Karpas-422 (cell line): Measurements from ENCODE around the gene NFATC3. TPM values are rescaled to one million over a fixed set of nuclear protein-coding genes. Genes with fewer than 3 reads are reported as not detected.

Experiments used
- DNase-seq: peaks from one replicate; pipeline ENCODE4 v3.0.0-alpha.2; 2015
- H2AFZ ChIP-seq: fragments of 200-600 bp; sonication (generic); 2 replicates; pipeline ENCODE4 v1.6.1; 2014; ENCODE audit warnings: antibody characterized with exemption, low read length, mixed read lengths
- H3K27ac ChIP-seq: fragments of 200-600 bp; sonication (generic); 2 replicates; pipeline ENCODE4 v1.5.1; 2014; ENCODE audit warnings: mild to moderate bottlenecking, low read length, moderate library complexity
- H3K27me3 ChIP-seq: fragments of 200-600 bp; sonication (generic); 2 replicates; pipeline ENCODE4 v1.6.1; 2014; ENCODE audit warnings: low read length, mixed read lengths
- H3K36me3 ChIP-seq: fragments of 200-600 bp; sonication (generic); 2 replicates; pipeline ENCODE4 v1.6.1; 2014; ENCODE audit warnings: low read length, mixed read lengths; ENCODE audit not compliant: insufficient read depth
- H3K4me1 ChIP-seq: fragments of 200-600 bp; sonication (generic); 2 replicates; pipeline ENCODE4 v1.6.1; 2014; ENCODE audit warnings: mild to moderate bottlenecking, low read length, mixed read lengths
- H3K4me2 ChIP-seq: fragments of 200-600 bp; sonication (generic); 2 replicates; pipeline ENCODE4 v1.6.1; 2014; ENCODE audit warnings: low read length, low read depth, mild to moderate bottlenecking; ENCODE audit not compliant: poor library complexity, severe bottlenecking
- H3K4me3 ChIP-seq: fragments of 200-600 bp; sonication (generic); 2 replicates; pipeline ENCODE4 v1.5.1; 2014; ENCODE audit warnings: mild to moderate bottlenecking, antibody characterized with exemption, low read length, mixed read lengths
- H3K79me2 ChIP-seq: fragments of 200-600 bp; sonication (generic); 2 replicates; pipeline ENCODE4 v1.6.1; 2014; ENCODE audit warnings: mild to moderate bottlenecking, low read length, mixed read lengths
- H3K9ac ChIP-seq: fragments of 200-600 bp; sonication (generic); 2 replicates; pipeline ENCODE4 v1.6.0; 2014; ENCODE audit warnings: low read length
- H3K9me2 ChIP-seq: fragments of 200-600 bp; sonication (generic), shearing (Covaris generic); replicated peaks from 2 replicates; pipeline ENCODE4 v1.6.0; 2014; ENCODE audit warnings: mild to moderate bottlenecking, low read length, moderate library complexity; ENCODE audit not compliant: insufficient read depth
- H3K9me3 ChIP-seq: fragments of 300-700, 200-600 bp; sonication (generic); 2 replicates; pipeline ENCODE4 v1.6.1; 2014; ENCODE audit warnings: low read length, mixed read lengths
- H4K20me1 ChIP-seq: fragments of 200-600 bp; sonication (generic); 2 replicates; pipeline ENCODE4 v1.6.1; 2014; ENCODE audit warnings: mild to moderate bottlenecking, antibody characterized with exemption, low read length, low read depth; ENCODE audit not compliant: insufficient read depth
- total RNA-seq: library from RNA; depleted of rRNA; stranded (reverse); fragments of >200 nt; shearing (Covaris generic); gene quantifications from 2 replicates; pipeline ENCODE4 v1.2.3, GENCODE V29; 2014; ENCODE audit warnings: low replicate concordance

The NFATC3 gene
- total RNA-seq, 1 experiment from 2014 or later, result 72.3 TPM

DNA sequence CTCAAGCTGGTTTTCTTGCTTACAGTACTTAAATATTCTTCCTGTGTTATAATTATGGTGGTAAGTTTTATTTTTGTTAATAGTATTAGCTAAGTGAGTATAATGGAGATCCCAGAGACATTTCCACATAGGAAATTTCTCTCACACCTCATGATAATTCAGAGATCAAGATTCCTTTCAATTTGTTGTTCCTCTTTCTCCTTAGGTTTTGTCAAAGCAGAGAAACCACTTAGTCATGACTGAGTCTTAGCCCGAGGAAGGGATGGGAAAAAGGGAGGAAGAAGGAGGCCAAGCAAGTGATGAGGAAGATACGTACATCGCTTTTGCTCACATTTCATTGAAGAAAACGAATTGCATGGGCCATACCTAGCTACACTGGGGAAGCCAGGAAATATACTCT is 132.3 kb downstream of the NFATC3 start:
- Histone ChIP-seq H2AFZ (no peak overlapping the region), H3K4me2 (no peak overlapping the region), H3K9me3 (no peaks in the 10 kb centered on the region), H3K4me1 (peaks cover 57% of the 10 kb centered on the region), H3K4me3 (no peak overlapping the region), H3K9ac (no peak overlapping the region), H3K36me3 (no peaks in the 10 kb centered on the region), H3K27me3 (no peaks in the 10 kb centered on the region), H3K79me2 (peaks cover 61% of the 10 kb centered on the region), H3K9me2 (no peaks in the 10 kb centered on the region), H4K20me1 (no peaks in the 10 kb centered on the region), H3K27ac (no peak overlapping the region)
- peak; percentile 36 for DNase-seq

DNA sequence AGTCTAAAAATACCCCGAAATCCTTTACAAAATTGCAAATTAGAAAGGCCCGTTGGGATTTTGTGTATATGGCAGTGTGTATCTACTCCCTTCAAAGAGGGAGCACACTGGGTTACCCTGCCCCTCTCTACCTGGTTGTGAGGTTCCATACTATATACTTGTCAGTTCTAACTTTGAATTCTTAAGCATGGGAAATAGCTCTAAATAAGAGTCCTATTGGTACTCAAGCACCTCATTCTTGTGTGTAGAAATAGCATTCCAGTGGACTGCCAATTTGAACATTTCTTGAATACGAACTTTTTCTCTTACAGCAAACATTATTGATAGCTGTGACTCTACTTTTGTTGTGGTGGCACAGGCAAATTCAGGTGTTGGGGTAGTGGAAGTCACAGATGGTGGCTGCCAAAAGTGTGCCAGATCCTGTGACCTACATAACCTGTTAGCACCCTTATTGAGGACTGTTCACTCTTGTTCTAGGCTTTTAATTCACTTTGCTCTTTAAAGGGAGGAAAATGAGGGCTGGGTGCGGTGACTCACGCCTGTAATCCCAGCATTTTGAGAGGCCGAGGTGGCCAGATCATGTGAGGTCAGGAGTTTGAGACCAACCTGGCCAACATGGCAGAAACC is 134.7 kb downstream of the NFATC3 start:
- Histone ChIP-seq H3K27me3 (no peaks in the 10 kb centered on the region), H3K9me3 (no peaks in the 10 kb centered on the region), H3K79me2 (peaks cover 56% of the 10 kb centered on the region), H3K36me3 (no peaks in the 10 kb centered on the region), H3K4me3 (no peak overlapping the region), H3K4me1 (peaks cover 48% of the 10 kb centered on the region), H3K9me2 (no peaks in the 10 kb centered on the region), H3K9ac (no peak overlapping the region; the same call in 1 of the 2 replicates), H4K20me1 (no peaks in the 10 kb centered on the region), H2AFZ (no peak overlapping the region), H3K27ac (peak overlapping the region; percentile 61), H3K4me2 (peak overlapping the region; percentile 48)
- DNase-seq, result no peak

DNA sequence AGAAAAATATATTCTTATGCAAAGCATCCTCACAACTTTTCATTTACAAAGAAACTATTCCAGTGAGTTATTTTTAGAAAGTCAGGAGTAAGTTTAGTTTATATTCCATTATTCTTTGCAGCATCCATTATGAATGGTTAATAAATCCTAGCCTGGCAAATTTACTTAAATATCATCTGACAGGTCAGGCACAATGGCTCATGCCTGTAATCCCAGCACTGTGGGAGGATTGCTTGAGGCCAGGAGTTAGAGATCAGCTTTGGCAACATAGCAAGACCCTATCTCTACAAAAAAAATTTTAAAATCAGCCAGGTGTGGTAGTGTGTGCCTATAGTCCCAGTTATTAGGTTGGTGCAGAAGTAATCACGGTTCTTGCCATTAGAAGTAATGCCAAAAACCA is 137.9 kb downstream of the NFATC3 start:
- Histone ChIP-seq H3K4me3 (no peak overlapping the region), H3K9ac (no peak overlapping the region), H3K9me2 (no peaks in the 10 kb centered on the region), H3K36me3 (no peaks in the 10 kb centered on the region), H3K4me1 (peaks cover 68% of the 10 kb centered on the region), H3K27me3 (no peaks in the 10 kb centered on the region), H3K9me3 (no peaks in the 10 kb centered on the region), H2AFZ (no peak overlapping the region), H4K20me1 (no peaks in the 10 kb centered on the region), H3K79me2 (peaks cover 43% of the 10 kb centered on the region), H3K27ac (peak overlapping the region; percentile 67), H3K4me2 (no peak overlapping the region)
- DNase-seq, result no peak

DNA sequence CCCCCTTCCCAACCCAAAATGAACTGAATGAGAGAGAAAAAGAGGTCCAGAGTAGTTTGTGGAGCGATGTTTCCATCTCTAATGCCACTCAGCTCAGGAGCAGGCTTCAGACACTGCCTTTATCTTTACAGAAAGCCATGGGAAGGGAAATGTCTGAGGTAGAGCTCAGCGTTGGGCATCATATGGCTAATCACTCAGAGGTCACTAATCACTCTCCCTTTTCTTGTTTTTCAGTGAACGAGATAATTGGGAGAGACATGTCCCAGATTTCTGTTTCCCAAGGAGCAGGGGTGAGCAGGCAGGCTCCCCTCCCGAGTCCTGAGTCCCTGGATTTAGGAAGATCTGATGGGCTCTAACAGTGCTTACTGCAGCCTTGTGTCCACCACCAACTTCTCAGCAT is 140.9 kb downstream of the NFATC3 start:
- Histone ChIP-seq H3K9ac (no peak overlapping the region), H3K4me1 (peaks cover 60% of the 10 kb centered on the region), H3K27me3 (no peaks in the 10 kb centered on the region), H3K9me3 (no peaks in the 10 kb centered on the region), H3K9me2 (no peaks in the 10 kb centered on the region), H3K79me2 (peaks cover 32% of the 10 kb centered on the region), H2AFZ (no peak overlapping the region), H3K36me3 (no peaks in the 10 kb centered on the region), H3K27ac (peak overlapping the region; percentile 50; the same call in 1 of the 2 replicates), H3K4me2 (no peak overlapping the region), H4K20me1 (no peaks in the 10 kb centered on the region), H3K4me3 (no peak overlapping the region)
- no peak for DNase-seq

DNA sequence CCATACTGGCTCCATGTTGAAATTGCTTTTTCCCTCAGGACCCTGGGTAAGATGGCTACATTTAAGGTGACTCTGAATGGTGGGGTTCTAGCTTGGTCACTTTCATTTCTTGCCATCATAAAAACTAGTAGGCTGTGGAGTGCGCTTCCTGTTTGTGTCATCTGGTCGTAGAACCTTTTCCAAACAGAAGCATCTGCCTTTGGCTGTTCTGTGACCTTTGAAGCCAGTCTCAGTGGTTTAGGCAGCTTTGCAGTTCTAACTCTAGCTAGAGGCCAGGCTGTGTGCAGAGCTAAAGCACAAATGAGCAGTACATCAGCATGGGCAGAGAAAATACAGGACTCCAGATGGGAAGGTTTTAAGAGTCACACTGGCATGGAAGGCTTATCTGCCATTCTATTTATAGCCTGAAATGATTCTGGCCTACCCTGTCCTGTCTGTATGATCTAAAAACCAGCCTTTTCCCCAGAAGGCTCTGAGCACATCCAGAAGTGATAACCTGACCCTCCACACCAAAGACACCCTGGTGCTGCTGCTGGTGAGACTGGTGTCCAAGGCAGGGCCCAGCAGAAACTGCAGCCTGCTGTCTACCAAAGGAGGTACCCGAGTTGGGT is 142.1 kb downstream of the NFATC3 start:
- Histone ChIP-seq H3K9me3 (no peaks in the 10 kb centered on the region), H3K4me1 (peaks cover 48% of the 10 kb centered on the region), H3K36me3 (no peaks in the 10 kb centered on the region), H3K9ac (no peak overlapping the region), H3K9me2 (no peaks in the 10 kb centered on the region), H3K4me2 (no peak overlapping the region), H3K4me3 (no peak overlapping the region), H3K27me3 (no peaks in the 10 kb centered on the region), H4K20me1 (no peaks in the 10 kb centered on the region), H2AFZ (no peak overlapping the region), H3K79me2 (peaks cover 22% of the 10 kb centered on the region), H3K27ac (peak overlapping the region; percentile 69)
- no peak for DNase-seq

DNA sequence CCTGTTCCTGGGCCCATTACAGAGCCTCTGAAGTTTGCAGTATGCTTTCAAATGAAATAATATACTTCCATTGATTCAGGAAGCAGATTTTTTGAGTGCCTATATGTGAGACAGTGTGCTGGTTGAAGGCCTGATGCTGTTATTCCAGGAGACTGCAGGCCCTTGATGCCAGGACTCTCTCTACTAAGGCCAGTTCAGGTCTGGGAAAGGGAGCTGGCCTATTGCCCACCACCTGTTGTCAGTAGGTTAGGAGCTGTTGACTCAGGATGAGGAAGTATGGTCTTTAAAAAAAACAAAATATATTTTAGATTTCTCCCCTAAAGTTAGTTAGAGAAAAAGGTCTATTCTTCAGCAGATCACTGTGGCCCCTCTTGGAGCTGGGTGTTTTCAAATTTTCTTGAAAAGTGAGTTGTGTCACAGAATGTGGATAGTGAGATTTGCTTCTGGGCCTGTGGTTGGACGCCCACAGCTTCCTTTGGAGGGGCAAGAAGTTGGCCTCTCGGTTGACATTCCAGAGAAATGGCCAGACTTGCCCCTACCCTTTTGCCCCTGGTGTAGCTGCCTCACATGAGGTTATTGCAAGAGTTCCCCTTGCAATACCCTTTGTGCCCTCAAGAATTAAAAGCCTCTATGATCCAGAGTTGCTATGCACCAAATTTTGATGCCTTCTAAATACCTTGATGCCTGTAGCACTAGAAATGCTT is 142.8 kb downstream of the NFATC3 start:
- Histone ChIP-seq H3K27me3 (no peaks in the 10 kb centered on the region), H3K27ac (peak overlapping the region; percentile 69), H3K36me3 (no peaks in the 10 kb centered on the region), H3K9me3 (no peaks in the 10 kb centered on the region), H3K4me3 (no peak overlapping the region), H3K79me2 (peaks cover 15% of the 10 kb centered on the region), H3K9ac (no peak overlapping the region), H3K4me2 (no peak overlapping the region), H3K4me1 (peaks cover 41% of the 10 kb centered on the region), H2AFZ (no peak overlapping the region), H4K20me1 (no peaks in the 10 kb centered on the region), H3K9me2 (no peaks in the 10 kb centered on the region)
- DNase-seq, result no peak

DNA sequence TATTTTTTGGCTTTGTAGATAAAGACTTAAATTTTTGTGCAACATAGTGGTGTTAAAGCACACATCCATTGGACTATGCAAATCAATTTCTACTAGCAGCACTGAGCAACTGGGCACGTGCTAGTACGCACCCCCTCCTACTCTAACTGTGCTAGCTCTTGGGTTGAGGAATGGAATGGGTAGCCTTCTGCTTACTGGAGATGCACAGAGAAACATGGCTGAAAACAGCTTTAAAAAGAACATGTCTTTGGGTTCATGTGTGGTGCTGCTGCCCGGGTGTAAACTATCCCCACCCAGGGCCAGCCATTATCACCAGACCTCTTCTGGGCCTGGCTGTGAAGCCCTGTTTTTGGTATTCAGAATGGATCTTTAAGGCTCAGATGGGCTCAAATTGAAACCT is 143.5 kb downstream of the NFATC3 start:
- Histone ChIP-seq H3K4me3 (no peak overlapping the region), H2AFZ (no peak overlapping the region), H3K79me2 (peaks cover 11% of the 10 kb centered on the region), H3K36me3 (no peaks in the 10 kb centered on the region), H3K4me2 (no peak overlapping the region), H3K27ac (peak overlapping the region; percentile 69), H3K9me2 (no peaks in the 10 kb centered on the region), H3K4me1 (peaks cover 40% of the 10 kb centered on the region), H4K20me1 (no peaks in the 10 kb centered on the region), H3K27me3 (no peaks in the 10 kb centered on the region), H3K9me3 (no peaks in the 10 kb centered on the region), H3K9ac (no peak overlapping the region)
- no peak for DNase-seq

DNA sequence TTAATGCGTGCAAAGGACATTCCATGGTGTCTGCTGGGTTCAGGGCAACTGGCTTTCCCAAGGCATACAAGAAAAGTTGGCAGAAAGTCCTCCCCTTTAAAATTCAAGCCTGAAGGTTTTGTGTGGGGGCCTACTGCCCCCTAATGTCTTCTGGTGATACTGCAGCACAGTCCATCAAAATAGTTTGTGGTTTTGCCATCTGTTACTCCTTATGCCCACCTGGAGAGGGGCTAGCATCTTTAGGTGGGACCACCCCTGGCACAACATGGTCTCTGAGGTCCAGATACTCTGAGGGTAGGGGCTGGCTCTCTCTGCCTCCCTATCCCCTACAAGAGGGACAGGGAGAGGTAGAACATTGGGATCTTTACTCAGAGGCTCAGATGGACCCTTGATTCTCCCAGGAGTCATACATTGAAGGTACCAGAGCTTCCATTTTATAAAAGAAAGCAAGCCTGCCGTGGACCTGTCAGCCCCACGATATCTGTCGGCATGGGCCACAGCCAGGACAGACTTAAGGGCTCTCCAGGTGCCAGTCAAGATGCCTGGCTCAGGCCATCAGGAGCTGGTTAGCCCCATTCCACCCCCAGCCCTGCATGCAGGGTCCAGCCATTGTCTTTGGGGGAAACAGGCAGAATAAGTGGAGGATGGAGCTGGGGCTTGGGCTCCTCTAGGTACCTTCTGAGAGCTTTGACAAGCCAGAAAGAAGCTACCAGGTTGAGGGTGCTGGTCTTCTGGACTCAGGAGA is 144.4 kb downstream of the NFATC3 start:
- Histone ChIP-seq H3K27me3 (no peaks in the 10 kb centered on the region), H2AFZ (no peak overlapping the region), H3K9me3 (no peaks in the 10 kb centered on the region), H3K36me3 (no peaks in the 10 kb centered on the region), H3K4me1 (peaks cover 43% of the 10 kb centered on the region), H3K4me3 (no peak overlapping the region), H3K9ac (no peak overlapping the region), H4K20me1 (no peaks in the 10 kb centered on the region), H3K79me2 (peaks cover 11% of the 10 kb centered on the region), H3K9me2 (no peaks in the 10 kb centered on the region), H3K4me2 (no peak overlapping the region), H3K27ac (no peak overlapping the region)
- DNase-seq, result peak; percentile 81
